IMR-90 (cell line): ENCODE data around the gene ERC2. TPM values are rescaled to one million over a fixed set of nuclear protein-coding genes. Genes with fewer than 3 reads are reported as not detected.
A peak's percentile ranks its signal among the peaks of the same experiment; 100 is the strongest.

Experiments used
- ATAC-seq: fragments of 200-7000 bp; cut with Tn5 transposase; 2 replicates; pipeline ENCODE4 v1.9.1; 2020; ENCODE audit warnings: low read depth, mild to moderate bottlenecking, moderate library complexity
- BruUV-seq: library from RNA; stranded (reverse); fragments of 400-500 nt; replicated peaks from 2 replicates; lab custom pipeline; 2021; lab: Mats Ljungman, UMichigan
- CTCF ChIA-PET: fragments of 300-600 bp; formaldehyde crosslinking; extraction: SDS; loops from one replicate; lab custom pipeline; 2021; ENCODE audit warnings: antibody characterized with exemption; lab: Yijun Ruan, JAX
- POLR2A ChIA-PET: fragments of 300-600 bp; sonication (Branson Sonifier 250); formaldehyde crosslinking; loops from one replicate; lab custom pipeline; 2022; ENCODE audit warnings: antibody characterized with exemption; ENCODE audit not compliant: unreplicated experiment; lab: Charles Lee
- DNase-seq: peaks from one replicate; pipeline ENCODE4 v3.0.0; 2013
- H2AFZ ChIP-seq: replicated peaks from 2 replicates; pipeline ENCODE3; 2013; ENCODE audit warnings: low read length, mild to moderate bottlenecking; ENCODE audit not compliant: poor library complexity
- H2AK5ac ChIP-seq: 2 replicates; pipeline ENCODE4 v1.6.1; 2013; ENCODE audit warnings: low read depth, low read length, inconsistent platforms
- H2AK9ac ChIP-seq: replicated peaks from 2 replicates; pipeline ENCODE3; 2013; ENCODE audit warnings: mild to moderate bottlenecking, low read depth, low read length, moderate library complexity; ENCODE audit not compliant: poor library complexity
- H2BK120ac ChIP-seq: 2 replicates; pipeline ENCODE4 v1.6.1; 2013; ENCODE audit warnings: low read depth, low read length, inconsistent platforms
- H2BK15ac ChIP-seq: 3 replicates; pipeline ENCODE4 v1.6.1; 2013; ENCODE audit warnings: low read depth, low read length, inconsistent platforms
- H2BK20ac ChIP-seq: 2 replicates; pipeline ENCODE4 v1.6.1; 2013; ENCODE audit warnings: low read depth, mild to moderate bottlenecking, inconsistent platforms, low read length, moderate library complexity
- H2BK5ac ChIP-seq: 2 replicates; pipeline ENCODE4 v1.6.1; 2013; ENCODE audit warnings: mild to moderate bottlenecking, low read depth, low read length, inconsistent platforms; ENCODE audit not compliant: poor library complexity, severe bottlenecking
- H3K14ac ChIP-seq: replicated peaks from 2 replicates; pipeline ENCODE4 v1.6.1; 2013; ENCODE audit warnings: low read depth, low read length, inconsistent platforms
- H3K18ac ChIP-seq: 2 replicates; pipeline ENCODE4 v1.6.1; 2013; ENCODE audit warnings: low read depth, low read length, control low read depth
- H3K23ac ChIP-seq: 2 replicates; pipeline ENCODE4 v1.6.1; 2013; ENCODE audit warnings: low read depth, low read length, inconsistent platforms
- H3K27ac ChIP-seq: 2 replicates; pipeline ENCODE4 v1.5.1; 2013; ENCODE audit warnings: mild to moderate bottlenecking, control low read depth, low read length; ENCODE audit not compliant: insufficient read depth
- H3K27me3 ChIP-seq: 2 replicates; pipeline ENCODE4 v1.6.1; 2013; ENCODE audit warnings: low read length; ENCODE audit not compliant: control insufficient read depth, insufficient read depth
- H3K36me3 ChIP-seq: 2 replicates; pipeline ENCODE4 v1.6.1; 2013; ENCODE audit warnings: low read length, mixed read lengths; ENCODE audit not compliant: control insufficient read depth, insufficient read depth
- H3K4ac ChIP-seq: 2 replicates; pipeline ENCODE4 v1.6.1; 2013; ENCODE audit warnings: low read depth, low read length, inconsistent platforms
- H3K4me1 ChIP-seq: 2 replicates; pipeline ENCODE4 v1.6.1; 2013; ENCODE audit warnings: low read length, mixed read lengths; ENCODE audit not compliant: control insufficient read depth, insufficient read depth
- H3K4me2 ChIP-seq: 2 replicates; pipeline ENCODE4 v1.6.1; 2013; ENCODE audit warnings: low read depth, mild to moderate bottlenecking, control low read depth, low read length, moderate library complexity
- H3K4me3 ChIP-seq: 2 replicates; pipeline ENCODE4 v1.5.1; 2013; ENCODE audit warnings: low read depth, mild to moderate bottlenecking, control low read depth, low read length, moderate library complexity; ENCODE audit not compliant: insufficient read depth
- H3K56ac ChIP-seq: 2 replicates; pipeline ENCODE4 v1.6.1; 2013; ENCODE audit warnings: low read length, inconsistent platforms; ENCODE audit not compliant: insufficient read depth; ENCODE audit errors: extremely low read depth
- H3K79me1 ChIP-seq, 2 experiments: 2 replicates each; pipeline ENCODE4 v1.6.1; 2013; ENCODE audit warnings: low read length in 2 of 2, inconsistent platforms in 1 of 2, low read depth in 1 of 2
- H3K9ac ChIP-seq: 2 replicates; pipeline ENCODE4 v1.6.1; 2013; ENCODE audit warnings: low read depth, low read length, control low read depth
- H3K9me1 ChIP-seq: 2 replicates; pipeline ENCODE4 v1.6.1; 2013; ENCODE audit warnings: low read length, inconsistent platforms; ENCODE audit not compliant: insufficient read depth
- H3K9me3 ChIP-seq: 2 replicates; pipeline ENCODE4 v1.6.1; 2013; ENCODE audit warnings: low read length; ENCODE audit not compliant: control insufficient read depth, insufficient read depth
- H4K20me1 ChIP-seq: 2 replicates; pipeline ENCODE4 v1.6.1; 2013; ENCODE audit warnings: low read length, inconsistent platforms; ENCODE audit not compliant: insufficient read depth
- H4K5ac ChIP-seq: 2 replicates; pipeline ENCODE4 v1.6.1; 2013; ENCODE audit warnings: mild to moderate bottlenecking, low read depth, low read length, control low read depth
- H4K8ac ChIP-seq, 2 experiments: 2 replicates each; pipeline ENCODE4 v1.6.1; 2013; ENCODE audit warnings: low read depth in 2 of 2, low read length in 2 of 2, control low read depth in 1 of 2, inconsistent platforms in 1 of 2
- H4K91ac ChIP-seq: 2 replicates; pipeline ENCODE4 v1.6.1; 2013; ENCODE audit warnings: low read depth, low read length, inconsistent platforms; ENCODE audit not compliant: insufficient read depth
- MAFK ChIP-seq: IDR thresholded peaks from 2 replicates; pipeline ENCODE4 v1.6.1; 2012; ENCODE audit warnings: low read depth, low read length, improper control_type of control experiment
- SMC3 ChIP-seq: fragments of 150-350 bp; IDR thresholded peaks from 2 replicates; pipeline ENCODE4 v1.6.1; 2016; ENCODE audit warnings: low read depth, mild to moderate bottlenecking, antibody characterized with exemption, low read length, moderate library complexity
- WGBS, 2 experiments: methylation state at CpG; one replicate each; pipeline versions ENCODE4 v1.1.5 to v1.1.7; 2013; ENCODE audit warnings: missing lambda C conversion rate in 2 of 2; ENCODE audit not compliant: insufficient read length in 1 of 2; ENCODE audit errors: extremely low coverage in 2 of 2; 5-methylcytosine and 5-hydroxymethylcytosine counted together
- dilution Hi-C: fragments of 300-500 bp; cut with HindIII; formaldehyde crosslinking; loops from one replicate; pipeline ENCODE4 v1.14.3; 2018; ENCODE audit warnings: low sequenced_read_pairs; ENCODE audit not compliant: unreplicated experiment
- in situ Hi-C: fragments of 300-500 bp; cut with MboI; formaldehyde crosslinking; loops from 3 replicates; pipeline ENCODE4 v1.14.3; 2019; ENCODE audit warnings: low sequenced_read_pairs, inconsistent platforms, mixed read lengths
- intact Hi-C: fragments of 100-400 bp; cut with micrococcal nuclease; formaldehyde crosslinking; loops from 2 replicates; pipeline ENCODE4 v1.10.0; 2022
- polyA plus RNA-seq, 3 experiments: library from polyadenylated mRNA; depleted of rRNA; stranded (reverse); fragments of >200 nt; gene quantifications; 2 replicates each; pipeline ENCODE4 v1.2.3, GENCODE V29; 2012; ENCODE audit warnings: low replicate concordance in 1 of 3
- total RNA-seq: library from RNA; depleted of rRNA; stranded (reverse); fragments of >200 nt; gene quantifications from 2 replicates; pipeline ENCODE4 v1.2.3, GENCODE V29; 2012

Gene ERC2
- total and polyA plus RNA-seq, 2 of the 4 experiments (the other 2 are of a cell fraction), result 0.17 to 0.18 TPM

DNA sequence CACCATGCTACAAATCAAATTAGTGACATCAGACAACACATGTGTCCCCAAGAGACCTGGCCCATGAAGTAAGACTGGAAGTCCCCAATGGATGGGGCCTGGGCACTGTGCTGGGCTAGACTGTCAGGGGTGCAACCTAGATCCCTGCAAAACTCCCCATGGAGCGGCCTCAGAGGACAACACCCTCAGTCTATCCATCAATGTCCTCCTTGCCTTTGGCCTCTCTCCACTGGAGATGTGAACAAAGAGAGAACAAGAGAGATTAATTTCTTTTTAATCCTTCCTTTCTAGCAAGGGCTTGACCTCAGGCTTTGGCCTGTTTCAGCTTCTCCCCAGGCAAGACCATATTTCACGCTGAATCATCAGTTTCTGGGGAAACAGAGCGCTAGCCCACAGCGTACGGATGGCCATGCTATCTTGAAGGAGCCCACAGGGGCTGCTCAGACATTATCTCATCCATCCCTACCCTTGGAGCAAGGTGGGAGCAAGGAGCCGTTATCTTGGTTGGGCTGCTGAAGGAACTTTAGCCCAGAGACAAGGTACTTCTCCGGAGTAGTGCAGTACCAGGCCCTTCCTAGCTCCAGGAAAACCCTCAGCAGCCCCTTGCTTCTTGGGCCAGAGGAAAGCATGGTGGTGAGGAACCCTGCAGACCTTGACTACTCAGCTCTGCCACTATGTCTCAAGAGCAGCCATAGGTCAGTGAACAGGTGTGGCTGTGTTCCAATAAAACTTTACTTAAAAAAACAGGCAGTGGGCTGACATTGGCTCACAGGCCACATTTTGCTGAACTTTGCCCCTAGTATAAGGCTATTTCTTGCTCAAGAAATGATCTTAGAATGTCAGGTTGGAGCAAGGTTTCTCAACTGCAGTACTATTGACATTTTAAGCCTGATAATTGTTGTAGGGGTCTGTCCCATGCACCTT, 908.5 kb downstream of the ERC2 start:
- Histone ChIP-seq H3K23ac (no peak overlapping the region), H2AFZ (no peak overlapping the region), H2BK15ac (0 out of 3 replicates have a peak overlapping the region, but pooled peaks have one; percentile 8), H3K79me1 (no peaks in the 10 kb centered on the region), H3K4me2 (no peak overlapping the region), H3K14ac (no peak overlapping the region), H3K9me1 (peaks cover 10% of the 10 kb centered on the region; the same call in 1 of the 2 replicates), H3K56ac (no peak overlapping the region), H3K27me3 (no peaks in the 10 kb centered on the region), H2BK20ac (no peak overlapping the region), H4K8ac (no peak overlapping the region), H3K4me3 (no peak overlapping the region), H3K27ac (no peak overlapping the region), H3K36me3 (no peaks in the 10 kb centered on the region), H2BK120ac (no peak overlapping the region), H3K9ac (no peak overlapping the region), H2BK5ac (no peak overlapping the region), H4K5ac (no peak overlapping the region), H3K4me1 (peaks cover 11% of the 10 kb centered on the region), H2AK5ac (no peak overlapping the region), H3K4ac (no peak overlapping the region), H4K91ac (no peak overlapping the region), H3K18ac (no peak overlapping the region), H2AK9ac (no peak overlapping the region), H3K9me3 (no peaks in the 10 kb centered on the region), H4K20me1 (no peaks in the 10 kb centered on the region)
- ATAC-seq, result no peak
- 60% methylated on average over 1 of the region's 7 CpGs; no CpG with 5 or more reads in 1 of the 2 experiments for WGBS, 2 experiments
- intact Hi-C loops, result loop anchor here (5.0 kb wide), 2 partner anchors 67 to 158 kb away; no protein-coding TSS in a partner anchor
- CTCF ChIA-PET, result no interaction called here
- POLR2A ChIA-PET, result no interaction called here
- TF ChIP-seq MAFK (peak; percentile 50), SMC3 (no peak)
- no TSS peak for BruUV-seq
- dilution Hi-C loops, result no loop called here
- in situ Hi-C loops, result no loop called here
- no peak for DNase-seq
